HepG2 (cell line): ENCODE data around the gene TMEM14C. TPM values are rescaled to one million over a fixed set of nuclear protein-coding genes. Genes with fewer than 3 reads are reported as not detected.

Source experiments
- ATAC-seq: fragments of 200-7000 bp; cut with Tn5 transposase; 3 replicates; pipeline ENCODE4 v1.9.1; 2020; ENCODE audit warnings: mild to moderate bottlenecking, moderate library complexity
- BruUV-seq: library from RNA; stranded (reverse); fragments of 400-500 nt; replicated peaks from 2 replicates; lab custom pipeline; 2021; lab: Mats Ljungman, UMichigan
- CTCF ChIA-PET: fragments of 300-600 bp; formaldehyde crosslinking; extraction: SDS; loops from one replicate; lab custom pipeline; 2021; ENCODE audit warnings: low total read pairs, inconsistent platforms, low intra/inter-chr PET ratio; lab: Yijun Ruan, JAX
- POLR2A ChIA-PET: fragments of 350-600 bp; sonication (Branson Sonifier 250); formaldehyde crosslinking; loops from one replicate; lab custom pipeline; 2020; ENCODE audit warnings: antibody characterized with exemption, inconsistent platforms; lab: Yijun Ruan, JAX
- DNase-seq: peaks from one replicate; pipeline ENCODE4 v3.0.0-alpha.2; 2015; ENCODE audit warnings: low spot score
- FAIRE-seq: peaks from 3 replicates; lab custom pipeline; 2011; peaks lifted over from hg19 to GRCh38; lab: Jason Lieb, UNC
- H2AFZ ChIP-seq: one replicate; pipeline ENCODE4 v1.6.1; 2011; ENCODE audit warnings: low read length, inconsistent platforms
- H3K27ac ChIP-seq: fragments of 300-600 bp; 3 replicates; pipeline ENCODE4 v1.8.0; 2011; ENCODE audit warnings: mixed run types, mild to moderate bottlenecking, mixed read lengths, low read length, inconsistent platforms; ENCODE audit not compliant: insufficient read depth; ENCODE audit errors: extremely low read length
- H3K27me3 ChIP-seq, 2 experiments: fragments of 200-600 bp in 1 of 2; 2 replicates in 1 of 2; 3 replicates in 1 of 2; pipeline versions ENCODE4 v1.6.0 to v1.8.0; 2011; ENCODE audit warnings: low read length in 2 of 2, mild to moderate bottlenecking in 2 of 2, moderate library complexity in 2 of 2, inconsistent platforms in 1 of 2; ENCODE audit not compliant: insufficient read depth in 2 of 2, control insufficient read depth in 1 of 2
- H3K36me3 ChIP-seq, 2 experiments: fragments of 200-600 bp in 1 of 2; replicated peaks in 1 of 2; 2 replicates in 1 of 2; 3 replicates in 1 of 2; pipeline versions ENCODE4 v1.5.1 to v1.8.0; 2011; ENCODE audit warnings: low read length in 2 of 2, inconsistent platforms in 1 of 2; ENCODE audit not compliant: insufficient read depth in 2 of 2, control insufficient read depth in 1 of 2
- H3K4me1 ChIP-seq: 2 replicates; pipeline ENCODE4 v1.5.1; 2012; ENCODE audit warnings: low read length, inconsistent platforms; ENCODE audit not compliant: insufficient read depth
- H3K4me2 ChIP-seq: 2 replicates; pipeline ENCODE4 v1.6.0; 2011; ENCODE audit warnings: low read depth, low read length, inconsistent platforms
- H3K4me3 ChIP-seq, 3 experiments: fragments of 200-600 bp in 1 of 3; sonication (generic), shearing (Covaris generic) in 1 of 3; replicated peaks in 1 of 3; 2 replicates each; pipeline ENCODE4 v1.5.1; 2011 to 2016; ENCODE audit warnings: low read length in 3 of 3, inconsistent platforms in 2 of 3, low read depth in 2 of 3, mild to moderate bottlenecking in 2 of 3, control low read depth in 1 of 3, mixed read lengths in 1 of 3; ENCODE audit not compliant: insufficient read depth in 1 of 3
- H3K79me2 ChIP-seq: one replicate; pipeline ENCODE4 v1.6.1; 2011; ENCODE audit warnings: low read length, inconsistent platforms; ENCODE audit not compliant: insufficient read depth
- H3K9ac ChIP-seq: 2 replicates; pipeline ENCODE4 v1.6.0; 2011; ENCODE audit warnings: mild to moderate bottlenecking, low read depth, low read length, inconsistent platforms; ENCODE audit not compliant: insufficient read depth
- H3K9me3 ChIP-seq: 2 replicates; pipeline ENCODE4 v1.5.1; 2012; ENCODE audit warnings: mild to moderate bottlenecking, low read length
- H4K20me1 ChIP-seq: 2 replicates; pipeline ENCODE4 v1.6.0; 2011; ENCODE audit warnings: inconsistent platforms, mild to moderate bottlenecking, low read length, moderate library complexity; ENCODE audit not compliant: insufficient read depth
- CREB1 ChIP-seq, 2 experiments: fragments of 450-650 bp in 1 of 2; IDR thresholded peaks; 2 replicates each; pipeline ENCODE4 v1.6.1; 2016 to 2017; ENCODE audit warnings: control low read depth in 1 of 2, mild to moderate bottlenecking in 1 of 2, missing compliant biosample characterization in 1 of 2, missing genetic modification characterization in 1 of 2
- GABPB1 ChIP-seq: IDR thresholded peaks from 2 replicates; pipeline ENCODE4 v1.6.1; 2016; ENCODE audit warnings: mild to moderate bottlenecking, missing genetic modification reagents, moderate library complexity, missing compliant biosample characterization
- HDAC1 ChIP-seq: sonication (generic); formaldehyde crosslinking; IDR thresholded peaks from 2 replicates; pipeline ENCODE4 v1.5.1; 2020; ENCODE audit warnings: mild to moderate bottlenecking, missing genetic modification reagents
- HDAC6 ChIP-seq: fragments of 200-600 bp; sonication (generic); IDR thresholded peaks from 2 replicates; pipeline ENCODE4 v1.7.0; 2017; ENCODE audit warnings: mild to moderate bottlenecking, antibody characterized with exemption, low read length, low read depth
- KDM2A ChIP-seq: sonication (generic); formaldehyde crosslinking; IDR thresholded peaks from 2 replicates; pipeline ENCODE4 v1.4.0; 2020; ENCODE audit warnings: low read depth, missing genetic modification reagents, borderline replicate concordance
- KLF12 ChIP-seq: sonication (generic); formaldehyde crosslinking; IDR thresholded peaks from 2 replicates; pipeline ENCODE4 v1.4.0; 2020; ENCODE audit warnings: missing genetic modification reagents, borderline replicate concordance
- LCORL ChIP-seq, 2 experiments: fragments of 450-650 bp in 1 of 2; sonication (generic) in 1 of 2; formaldehyde crosslinking in 1 of 2; IDR thresholded peaks; 2 replicates each; pipeline versions ENCODE4 v1.5.0 to v1.6.1; 2017 to 2020; ENCODE audit warnings: antibody characterized with exemption in 1 of 2, missing genetic modification reagents in 1 of 2
- MXD4 ChIP-seq: IDR thresholded peaks from 2 replicates; pipeline ENCODE4 v1.6.1; 2016; ENCODE audit warnings: mild to moderate bottlenecking, missing biosample characterization, missing genetic modification reagents
- RBM22 ChIP-seq: fragments of 200-400 bp; formaldehyde crosslinking; optimal IDR thresholded peaks from 2 replicates; pipeline ENCODE3; 2017; ENCODE audit warnings: mild to moderate bottlenecking, low read length, moderate library complexity
- SMAD3 ChIP-seq: sonication (generic); formaldehyde crosslinking; IDR thresholded peaks from 2 replicates; pipeline ENCODE4 v1.4.0; 2020; ENCODE audit warnings: missing genetic modification reagents
- TCF7 ChIP-seq: sonication (generic); IDR thresholded peaks from 2 replicates; pipeline ENCODE4 v1.6.1; 2016; ENCODE audit warnings: antibody characterized with exemption, low read depth
- YY1 ChIP-seq: IDR thresholded peaks from 2 replicates; pipeline ENCODE4 v1.6.1; 2011; ENCODE audit warnings: low read length, low read depth, moderate library complexity, mild to moderate bottlenecking; ENCODE audit not compliant: insufficient read depth, insufficient replicate concordance
- ZBTB34 ChIP-seq: sonication (generic); formaldehyde crosslinking; IDR thresholded peaks from 2 replicates; pipeline ENCODE4 v1.8.0; 2022; ENCODE audit warnings: mild to moderate bottlenecking, missing genetic modification reagents
- ZKSCAN5 ChIP-seq: sonication (generic); formaldehyde crosslinking; IDR thresholded peaks from 2 replicates; pipeline ENCODE4 v1.5.1; 2020; ENCODE audit warnings: mild to moderate bottlenecking, missing genetic modification reagents
- ZNF121 ChIP-seq: sonication (generic); formaldehyde crosslinking; IDR thresholded peaks from 2 replicates; pipeline ENCODE4 v1.5.0; 2020; ENCODE audit warnings: mild to moderate bottlenecking, missing genetic modification reagents
- ZNF230 ChIP-seq: sonication (generic); formaldehyde crosslinking; IDR thresholded peaks from 2 replicates; pipeline ENCODE4 v1.4.0; 2020; ENCODE audit warnings: mild to moderate bottlenecking, missing genetic modification reagents
- ZNF34 ChIP-seq: sonication (generic); formaldehyde crosslinking; IDR thresholded peaks from 2 replicates; pipeline ENCODE4 v1.4.0; 2020; ENCODE audit warnings: mild to moderate bottlenecking, missing genetic modification reagents, borderline replicate concordance
- ZNF605 ChIP-seq: sonication (generic); formaldehyde crosslinking; IDR thresholded peaks from 2 replicates; pipeline ENCODE4 v1.8.0; 2022; ENCODE audit warnings: mild to moderate bottlenecking, missing genetic modification reagents
- ZUFSP ChIP-seq: sonication (generic); formaldehyde crosslinking; IDR thresholded peaks from 2 replicates; pipeline ENCODE4 v1.9.0; 2021; ENCODE audit warnings: missing genetic modification reagents, mild to moderate bottlenecking, borderline replicate concordance
- WGBS: methylation state at CpG from one replicate; pipeline ENCODE4 v1.1.6; 2017; ENCODE audit warnings: low lambda C conversion rate; 5-methylcytosine and 5-hydroxymethylcytosine counted together
- in situ Hi-C: cut with HindIII; loops from 2 replicates; pipeline ENCODE4 v1.10.0; 2017; ENCODE audit warnings: low pct_unique_long_range_greater_than_20kb; ENCODE audit not compliant: extremely low pct_ligation_motif_present
- intact Hi-C: fragments of 100-400 bp; cut with micrococcal nuclease; formaldehyde crosslinking; loops from one replicate; pipeline ENCODE4 v1.10.0; 2022; ENCODE audit not compliant: unreplicated experiment
- polyA plus RNA-seq, 8 experiments: library from polyadenylated mRNA; depleted of rRNA in 3 of 8; stranded (reverse) in 7 of 8; unstranded in 1 of 8; fragments of >200 nt; fragmentation: Illumina TruSeq in 4 of 8; extraction: Trizol in 4 of 8; gene quantifications; 2 replicates each; pipeline versions ENCODE4 v1.2.1 to v1.2.3, GENCODE V29; 2011 to 2016; ENCODE audit warnings: low read depth in 4 of 8, missing spikeins in 1 of 8, mixed read lengths in 1 of 8; ENCODE audit not compliant: insufficient read depth in 1 of 8
- total RNA-seq, 5 experiments: library from RNA; depleted of rRNA; stranded (reverse); fragments of >200 nt; fragmentation: Illumina TruSeq; extraction: Trizol; gene quantifications; 2 replicates each; pipeline ENCODE4 v1.2.3, GENCODE V29; 2016; ENCODE audit warnings: low read depth in 1 of 5

The TMEM14C gene
- total and polyA plus RNA-seq, 2 of the 13 experiments (the other 11 are each of a cell fraction or from before 2014, with no cell fraction given): 184 TPM

GRCh38 chr6:10743515-10743914 lies 20.6 kb downstream of the TMEM14C start (continued):
- TF ChIP-seq ZNF121 (CRISPR knock-in tag) (no peak), MXD4 (CRISPR knock-in tag) (no peak), ZNF230 (no peak), ZBTB34 (no peak), ZUFSP (no peak), GABPB1 (CRISPR knock-in tag) (no peak), TCF7 (no peak), CREB1 (IDR thresholded peaks at IDR 0.05) (no peak), CREB1 (CRISPR knock-in tag; IDR thresholded peaks at IDR 0.05) (no peak), HDAC1 (CRISPR knock-in tag) (no peak)
- TF ChIP-seq, all 625 proteins: peak for 0

GRCh38 chr6:10745116-10745515 lies 22.2 kb downstream of the TMEM14C start:
- peaks cover 28% of the 10 kb centered on the region for H3K4me1 ChIP-seq
- DNase-seq (no peak), ATAC-seq (no peak), FAIRE-seq (no peak)
- intact Hi-C loops (loop anchor here (5.0 kb wide), 1 partner anchor 238 kb away; no protein-coding TSS in a partner anchor), in situ Hi-C loops (no loop called here)
- WGBS: 96% methylated on average over 5 of the region's 5 CpGs
- ChIA-PET CTCF (no interaction called here), POLR2A (interaction anchor here (4.4 kb wide), 1 partner anchor 24 kb away, joined by 42 read pairs; the partner anchor contains the start of gene TMEM14C)
- H3K36me3 ChIP-seq: peaks cover 5 to 9% of the 10 kb centered on the region in 2 experiments; a peak in 2 of 5 replicates
- TF ChIP-seq LCORL (IDR thresholded peaks at IDR 0.05) (no peak), LCORL (CRISPR knock-in tag; IDR thresholded peaks at IDR 0.05) (no peak), ZNF34 (no peak), SMAD3 (CRISPR knock-in tag) (no peak), RBM22 (no peak), ZNF605 (no peak), YY1 (no peak), ZKSCAN5 (CRISPR knock-in tag) (no peak), HDAC6 (no peak), KDM2A (CRISPR knock-in tag) (no peak), KLF12 (no peak)
- no peak overlapping the region for H3K4me2 ChIP-seq
- peaks cover 24% of the 10 kb centered on the region for H3K79me2 ChIP-seq
- no TSS peak for BruUV-seq
- H3K9me3 ChIP-seq: no peaks in the 10 kb centered on the region
- no peak overlapping the region for H3K4me3 ChIP-seq
- no peak overlapping the region for H3K9ac ChIP-seq
- H4K20me1 ChIP-seq: no peaks in the 10 kb centered on the region
- H2AFZ ChIP-seq: no peak overlapping the region
- H3K27me3 ChIP-seq: no peaks in the 10 kb centered on the region
- H3K27ac ChIP-seq: no peak overlapping the region
